OCI-LY7 (cell line): ENCODE results near the gene IFNB1.

Source experiments
- EZH2phosphoT487 ChIP-seq: fragments of 200-600 bp; sonication (generic); IDR thresholded peaks from 2 replicates; pipeline ENCODE4 v1.6.1; 2018; ENCODE audit warnings: low read depth, borderline replicate concordance, mild to moderate bottlenecking, mixed run types, antibody characterized with exemption, low read length, moderate library complexity, mixed read lengths
- TF ChIP-seq, protein P1 (sequence below): fragments of 200-600 bp; sonication (generic); conservative IDR thresholded peaks from 2 replicates; pipeline ENCODE4 v1.5.1; 2014; ENCODE audit warnings: mild to moderate bottlenecking, antibody characterized with exemption, low read length, moderate library complexity, mixed read lengths

DNA sequence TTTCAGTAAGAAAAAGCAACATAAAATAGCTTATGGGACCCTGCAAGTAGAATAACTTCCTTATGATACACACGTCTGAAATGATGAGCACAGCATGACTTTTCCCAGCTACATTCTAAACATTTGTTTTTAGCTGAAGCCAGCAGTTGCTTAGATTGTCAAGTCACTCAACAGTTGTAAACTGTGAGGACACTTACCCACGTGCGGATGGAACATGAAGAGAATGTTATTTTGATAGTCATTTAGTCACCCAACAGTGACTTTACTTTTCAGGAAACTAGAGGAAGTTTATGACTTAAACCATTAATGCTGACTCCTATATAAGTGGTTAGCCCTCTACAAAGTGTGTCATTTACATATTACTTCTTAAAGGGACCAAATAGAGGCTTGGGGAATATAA lies 49.3 kb downstream of the IFNB1 start:
- TF ChIP-seq, protein P1, sequence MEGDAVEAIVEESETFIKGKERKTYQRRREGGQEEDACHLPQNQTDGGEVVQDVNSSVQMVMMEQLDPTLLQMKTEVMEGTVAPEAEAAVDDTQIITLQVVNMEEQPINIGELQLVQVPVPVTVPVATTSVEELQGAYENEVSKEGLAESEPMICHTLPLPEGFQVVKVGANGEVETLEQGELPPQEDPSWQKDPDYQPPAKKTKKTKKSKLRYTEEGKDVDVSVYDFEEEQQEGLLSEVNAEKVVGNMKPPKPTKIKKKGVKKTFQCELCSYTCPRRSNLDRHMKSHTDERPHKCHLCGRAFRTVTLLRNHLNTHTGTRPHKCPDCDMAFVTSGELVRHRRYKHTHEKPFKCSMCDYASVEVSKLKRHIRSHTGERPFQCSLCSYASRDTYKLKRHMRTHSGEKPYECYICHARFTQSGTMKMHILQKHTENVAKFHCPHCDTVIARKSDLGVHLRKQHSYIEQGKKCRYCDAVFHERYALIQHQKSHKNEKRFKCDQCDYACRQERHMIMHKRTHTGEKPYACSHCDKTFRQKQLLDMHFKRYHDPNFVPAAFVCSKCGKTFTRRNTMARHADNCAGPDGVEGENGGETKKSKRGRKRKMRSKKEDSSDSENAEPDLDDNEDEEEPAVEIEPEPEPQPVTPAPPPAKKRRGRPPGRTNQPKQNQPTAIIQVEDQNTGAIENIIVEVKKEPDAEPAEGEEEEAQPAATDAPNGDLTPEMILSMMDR: no peak
- no peak for TF ChIP-seq EZH2phosphoT487
